KOPT-K1 (cell line): Measurements from ENCODE around the gene BRME1.

Experiments
- H3K27ac ChIP-seq: fragments of 200-600 bp; sonication (generic); 2 replicates; pipeline ENCODE4 v1.5.1; 2016; ENCODE audit warnings: antibody characterized with exemption, mild to moderate bottlenecking, low read depth, low read length; ENCODE audit not compliant: poor library complexity, severe bottlenecking
- H3K36me3 ChIP-seq: fragments of 200-600 bp; sonication (generic); 2 replicates; pipeline ENCODE4 v1.5.1; 2017; ENCODE audit warnings: antibody characterized with exemption, mild to moderate bottlenecking, low read length, moderate library complexity; ENCODE audit not compliant: insufficient read depth
- H3K9me3 ChIP-seq: fragments of 200-600 bp; sonication (generic); 2 replicates; pipeline ENCODE4 v1.5.1; 2017; ENCODE audit warnings: antibody characterized with exemption, low read length, mild to moderate bottlenecking; ENCODE audit not compliant: insufficient read depth, poor library complexity, severe bottlenecking

The BRME1 gene

DNA sequence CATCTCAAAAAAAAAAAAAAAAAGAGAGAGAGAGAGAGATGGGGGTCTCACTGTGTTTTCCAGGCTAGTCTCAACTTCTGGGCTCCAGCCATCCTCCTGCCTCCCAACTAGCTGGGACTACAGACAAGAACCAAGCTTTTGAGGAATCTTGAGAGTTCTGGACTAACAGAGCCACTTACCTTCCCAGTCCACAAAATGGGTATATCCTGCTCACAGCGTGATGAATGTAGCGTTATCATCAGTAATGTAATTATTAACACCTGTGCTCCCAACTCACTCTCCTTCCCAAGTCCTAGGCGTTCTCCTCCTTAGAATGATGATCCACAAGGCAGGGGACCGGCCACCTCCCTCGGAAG, 33.6 kb downstream of the BRME1 start:
- no peaks in the 10 kb centered on the region for H3K36me3 ChIP-seq
- H3K27ac ChIP-seq = no peak overlapping the region
- no peaks in the 10 kb centered on the region for H3K9me3 ChIP-seq

DNA sequence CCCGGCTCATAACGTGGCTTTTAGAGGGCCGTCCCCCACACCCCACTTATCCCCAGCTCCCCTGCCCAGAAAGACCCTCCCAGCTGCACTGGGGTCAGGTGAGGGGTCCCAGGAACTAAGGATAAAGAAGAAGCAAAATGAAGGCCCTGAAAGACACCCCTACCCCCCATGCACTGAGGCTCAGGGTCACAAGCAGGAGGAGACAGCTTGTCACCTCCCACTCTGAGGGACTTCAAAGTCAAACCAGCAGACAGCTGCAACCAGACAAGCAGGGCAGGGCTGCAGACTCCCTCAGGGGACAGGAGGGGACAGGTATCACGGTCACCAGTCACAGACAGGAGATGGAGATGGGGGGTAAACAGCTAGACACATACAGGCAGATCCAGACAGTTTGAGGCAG, 35.0 kb downstream of the BRME1 start:
- no peak overlapping the region for H3K27ac ChIP-seq
- no peaks in the 10 kb centered on the region for H3K36me3 ChIP-seq
- no peaks in the 10 kb centered on the region for H3K9me3 ChIP-seq

DNA sequence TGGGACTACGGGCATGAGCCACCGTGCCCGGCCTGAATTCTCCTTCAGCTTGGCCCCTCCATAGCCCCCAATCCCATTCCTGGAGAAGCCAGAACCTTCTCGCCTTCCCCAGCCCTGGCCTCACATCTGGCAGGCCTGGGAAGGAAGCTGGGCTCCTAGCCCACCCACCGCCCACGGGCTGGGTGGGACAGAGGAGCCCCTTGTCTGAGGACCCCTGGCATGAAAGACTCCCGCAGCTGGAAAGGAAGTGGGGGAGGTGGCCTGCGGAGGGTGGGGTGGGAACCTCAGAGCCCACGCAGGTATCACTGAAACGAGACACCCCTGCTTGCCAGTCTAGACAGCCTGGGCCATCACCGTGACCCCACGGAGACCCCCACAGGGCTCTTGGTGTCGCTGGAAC, 36.6 kb downstream of the BRME1 start:
- H3K27ac ChIP-seq = no peak overlapping the region

DNA sequence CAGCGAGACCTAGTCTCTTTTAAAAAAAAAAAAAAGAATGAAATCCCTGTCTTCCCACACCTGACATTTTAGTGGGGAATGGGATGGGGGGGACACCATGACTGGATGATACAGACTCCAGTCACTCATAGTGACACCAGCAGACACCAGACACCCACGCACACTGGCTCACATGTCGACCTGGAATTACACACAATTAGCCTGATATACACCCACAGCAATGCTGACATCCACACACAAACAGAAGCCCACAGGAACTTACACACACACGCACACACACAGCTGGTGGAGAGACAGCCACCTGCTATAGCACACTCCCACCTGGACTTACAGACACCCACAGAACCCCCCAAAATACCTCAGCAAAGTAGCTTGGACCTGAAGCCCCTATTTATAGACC, 37.3 kb downstream of the BRME1 start:
- no peaks in the 10 kb centered on the region for H3K36me3 ChIP-seq
- H3K9me3 ChIP-seq = no peaks in the 10 kb centered on the region
- H3K27ac ChIP-seq = no peak overlapping the region

More for the DNA sequence above, 36.6 kb downstream of the BRME1 start:
- H3K36me3 ChIP-seq = no peaks in the 10 kb centered on the region
- H3K9me3 ChIP-seq = no peaks in the 10 kb centered on the region

DNA sequence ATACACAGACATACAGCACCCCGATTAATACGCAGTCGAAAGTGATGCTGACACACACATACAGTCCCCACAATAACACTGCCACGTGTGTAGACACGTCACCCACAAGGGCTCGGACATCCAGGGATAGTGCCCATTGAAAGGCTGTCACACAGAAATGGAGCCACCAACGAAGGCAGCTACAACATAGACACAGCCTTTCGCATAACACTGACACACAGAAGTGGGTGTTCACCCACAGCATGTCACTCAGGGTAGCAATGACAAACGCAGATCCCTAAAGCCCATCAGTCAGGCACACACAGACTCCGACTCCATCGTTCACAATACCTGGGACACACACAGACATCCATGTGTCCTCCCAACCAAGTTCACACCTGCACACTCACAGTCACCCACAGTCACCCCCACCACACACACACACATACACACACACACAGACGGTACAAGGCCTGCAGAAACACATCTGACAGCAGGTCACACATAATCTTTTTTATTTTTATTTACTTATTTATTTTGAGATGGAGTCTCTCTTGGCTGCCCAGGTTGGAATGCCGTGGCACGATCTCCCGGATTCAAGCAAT, 39.4 kb downstream of the BRME1 start:
- H3K36me3 ChIP-seq = no peaks in the 10 kb centered on the region
- no peaks in the 10 kb centered on the region for H3K9me3 ChIP-seq
- peak overlapping the region; percentile 56 for H3K27ac ChIP-seq

DNA sequence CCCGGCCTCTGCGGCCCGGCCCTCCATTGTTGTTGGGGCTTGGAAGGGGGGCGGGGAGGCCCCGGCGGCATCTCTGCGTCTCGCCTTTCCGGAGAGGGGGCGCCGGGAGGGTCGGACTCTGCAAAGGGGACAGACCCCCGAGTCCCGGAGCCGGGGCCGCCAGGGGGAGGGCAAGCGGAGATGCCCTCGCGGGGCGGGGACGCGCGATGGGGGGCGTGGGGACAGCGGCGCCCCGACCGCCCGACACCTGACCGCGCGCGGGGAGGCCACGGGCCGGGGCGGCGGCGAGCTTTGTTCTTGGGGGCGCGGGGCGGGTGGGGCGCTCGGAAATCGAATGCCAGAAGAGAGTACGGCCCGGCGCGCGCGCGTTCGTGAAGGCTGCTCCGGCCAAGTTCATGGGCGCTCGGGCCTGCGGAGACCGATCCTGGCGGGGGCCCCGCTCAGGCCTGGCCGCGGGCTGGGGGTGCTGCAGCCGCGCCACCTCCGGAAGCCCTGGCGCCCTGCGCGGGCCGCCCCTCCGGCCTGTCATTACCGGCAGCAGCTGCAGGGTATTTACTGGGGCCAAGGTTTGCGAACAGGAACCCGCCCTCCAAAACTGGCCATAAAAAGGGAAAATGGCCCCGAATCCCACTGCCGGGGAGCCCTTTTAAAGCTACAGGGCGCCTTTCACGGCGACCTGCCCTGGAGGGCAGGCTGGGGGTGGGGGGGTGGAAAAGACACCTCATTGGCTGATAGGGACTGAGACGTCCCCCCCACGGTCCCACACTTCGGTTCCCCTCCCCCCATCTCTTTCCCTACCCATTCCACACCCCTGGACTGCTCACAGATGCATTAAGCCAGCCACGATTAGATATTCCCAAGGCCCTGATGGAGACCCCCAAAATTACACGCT, 40.1 kb downstream of the BRME1 start:
- no peaks in the 10 kb centered on the region for H3K9me3 ChIP-seq
- H3K36me3 ChIP-seq = no peaks in the 10 kb centered on the region
- H3K27ac ChIP-seq = peak overlapping the region; percentile 56

DNA sequence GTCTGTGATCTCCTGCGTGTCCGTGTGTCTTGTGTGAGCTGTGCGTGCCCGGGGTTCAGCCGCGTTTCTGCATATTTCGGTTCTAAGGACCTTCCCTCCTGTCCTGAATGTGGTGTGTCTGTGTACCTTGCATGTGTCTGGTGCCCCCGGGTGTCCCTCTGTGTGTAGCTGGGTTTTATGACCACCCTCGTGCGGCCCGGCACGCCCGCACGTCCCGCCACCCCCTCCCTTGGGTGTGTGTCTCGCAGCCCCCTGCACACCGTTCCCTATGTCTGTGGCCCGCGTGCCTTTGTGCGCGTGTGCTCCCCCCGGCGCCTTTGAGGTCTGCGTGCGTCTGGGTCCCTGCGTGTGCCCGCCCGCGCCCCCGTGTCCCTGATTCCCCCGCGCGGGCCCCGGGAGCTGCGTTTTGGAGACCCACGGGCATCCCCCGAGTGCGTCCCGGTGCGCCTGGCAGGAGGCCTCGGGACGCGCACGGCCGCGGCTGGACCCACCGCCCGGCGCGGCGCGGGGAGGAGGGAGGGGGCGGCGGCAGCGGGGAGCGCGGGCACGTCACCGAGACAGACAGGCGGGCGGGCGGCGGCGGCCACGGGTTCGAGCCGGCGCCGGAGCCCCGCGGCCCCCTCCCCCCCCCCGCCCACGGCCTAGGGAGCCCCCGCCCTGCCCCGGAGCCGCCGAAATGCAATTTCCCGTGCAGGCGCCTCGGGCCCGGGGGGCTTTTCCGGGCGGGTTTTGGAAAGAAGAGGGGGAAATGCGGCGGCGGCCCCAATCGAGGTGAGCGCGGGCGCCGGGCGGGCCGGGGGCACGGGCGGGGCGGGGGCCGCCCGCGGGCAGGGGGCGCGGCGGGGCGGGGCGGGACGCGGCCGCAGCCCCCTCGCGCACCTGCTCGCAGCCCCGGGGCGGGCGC, 41.0 kb downstream of the BRME1 start:
- H3K36me3 ChIP-seq = no peaks in the 10 kb centered on the region
- H3K9me3 ChIP-seq = no peaks in the 10 kb centered on the region
- no peak overlapping the region for H3K27ac ChIP-seq

DNA sequence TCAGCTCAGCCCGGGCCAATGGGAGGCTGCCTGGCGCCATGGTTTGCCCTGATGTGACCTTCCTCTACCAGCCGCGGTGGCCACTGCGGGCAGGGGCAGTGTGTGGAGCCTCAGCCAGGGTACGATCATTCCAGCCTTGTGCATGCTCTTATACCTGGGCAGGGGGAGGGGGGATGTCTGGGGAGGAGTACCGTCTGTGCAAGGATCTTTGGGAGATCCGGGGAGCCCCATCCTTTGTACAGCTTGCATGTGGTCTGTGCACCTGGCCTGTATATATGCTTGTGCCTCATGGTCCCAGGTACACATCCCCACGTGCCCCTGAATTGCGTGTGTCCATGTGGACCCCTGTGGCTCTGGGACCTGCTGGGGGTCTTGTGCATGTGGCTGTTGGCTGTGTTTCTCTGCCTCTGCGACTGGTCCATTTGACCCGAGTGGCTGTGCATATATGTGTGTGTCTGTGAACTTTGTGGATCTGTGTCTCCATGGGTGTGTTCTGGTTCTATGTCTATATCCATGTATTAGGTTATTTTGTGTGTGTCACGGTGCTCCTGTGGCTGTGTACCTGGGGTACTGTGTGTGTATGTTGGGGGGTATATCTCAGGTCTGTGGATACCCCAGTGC, 41.8 kb downstream of the BRME1 start:
- H3K27ac ChIP-seq = no peak overlapping the region
- no peaks in the 10 kb centered on the region for H3K9me3 ChIP-seq
- no peaks in the 10 kb centered on the region for H3K36me3 ChIP-seq

DNA sequence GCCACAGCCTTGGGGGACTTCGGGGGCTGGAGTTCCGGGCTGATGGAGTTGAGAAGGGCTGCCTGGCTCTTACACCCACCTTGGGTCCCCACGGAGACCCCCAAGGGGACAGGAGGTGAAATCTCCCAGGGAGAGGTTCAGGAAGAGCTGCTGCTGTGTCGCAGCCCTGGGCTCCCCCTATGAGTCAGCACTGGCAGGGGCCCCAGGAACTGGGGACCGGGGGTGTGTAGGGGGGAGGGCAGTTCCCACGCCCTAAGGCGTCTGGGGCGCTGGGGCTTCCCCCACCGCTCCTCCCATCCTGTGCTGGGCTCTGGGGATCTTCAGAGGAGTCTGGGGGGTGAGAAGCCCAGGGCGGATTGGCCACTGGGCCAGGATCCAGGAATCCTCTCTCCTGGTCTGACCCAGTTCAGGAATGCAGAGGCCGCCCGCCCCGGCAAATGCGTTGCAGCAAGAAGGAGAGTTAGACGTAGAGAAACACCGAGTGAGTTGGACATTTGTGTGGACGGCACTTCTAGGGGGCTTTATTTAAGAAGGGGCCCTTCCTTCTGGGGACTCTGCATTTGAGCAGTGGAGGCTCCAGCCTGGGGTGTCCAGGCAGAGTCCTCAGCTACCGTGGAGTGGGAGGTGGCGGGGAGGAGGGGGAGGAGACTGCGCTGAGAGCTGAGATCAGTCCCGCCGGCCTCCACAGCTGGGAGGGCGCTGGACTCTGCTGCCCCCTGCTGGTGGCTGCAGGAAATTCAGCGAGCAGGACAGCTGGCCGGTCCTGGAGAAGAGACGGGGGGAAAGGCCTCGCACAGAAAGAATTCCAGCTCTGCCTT, 44.0 kb downstream of the BRME1 start:
- Histone ChIP-seq H3K36me3 (no peaks in the 10 kb centered on the region), H3K9me3 (no peaks in the 10 kb centered on the region), H3K27ac (peak overlapping the region; percentile 19)

DNA sequence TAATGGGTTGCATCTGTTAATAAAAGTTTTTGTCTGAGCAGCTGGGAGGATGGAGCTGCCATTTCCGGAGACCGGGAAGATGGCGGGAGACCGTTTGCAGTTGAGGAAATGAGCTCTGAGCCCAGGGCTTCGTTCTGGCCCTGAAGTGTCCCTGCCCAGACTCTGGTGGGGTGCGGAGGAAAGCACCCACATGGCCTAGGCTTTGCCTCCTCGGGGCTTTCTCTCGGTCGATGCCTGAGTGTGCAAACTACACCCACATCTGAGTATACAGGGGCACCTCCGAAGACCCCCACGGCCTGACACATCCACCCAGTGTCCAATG, 44.6 kb downstream of the BRME1 start:
- no peaks in the 10 kb centered on the region for H3K9me3 ChIP-seq
- H3K36me3 ChIP-seq = no peaks in the 10 kb centered on the region
- H3K27ac ChIP-seq = peak overlapping the region; percentile 19

DNA sequence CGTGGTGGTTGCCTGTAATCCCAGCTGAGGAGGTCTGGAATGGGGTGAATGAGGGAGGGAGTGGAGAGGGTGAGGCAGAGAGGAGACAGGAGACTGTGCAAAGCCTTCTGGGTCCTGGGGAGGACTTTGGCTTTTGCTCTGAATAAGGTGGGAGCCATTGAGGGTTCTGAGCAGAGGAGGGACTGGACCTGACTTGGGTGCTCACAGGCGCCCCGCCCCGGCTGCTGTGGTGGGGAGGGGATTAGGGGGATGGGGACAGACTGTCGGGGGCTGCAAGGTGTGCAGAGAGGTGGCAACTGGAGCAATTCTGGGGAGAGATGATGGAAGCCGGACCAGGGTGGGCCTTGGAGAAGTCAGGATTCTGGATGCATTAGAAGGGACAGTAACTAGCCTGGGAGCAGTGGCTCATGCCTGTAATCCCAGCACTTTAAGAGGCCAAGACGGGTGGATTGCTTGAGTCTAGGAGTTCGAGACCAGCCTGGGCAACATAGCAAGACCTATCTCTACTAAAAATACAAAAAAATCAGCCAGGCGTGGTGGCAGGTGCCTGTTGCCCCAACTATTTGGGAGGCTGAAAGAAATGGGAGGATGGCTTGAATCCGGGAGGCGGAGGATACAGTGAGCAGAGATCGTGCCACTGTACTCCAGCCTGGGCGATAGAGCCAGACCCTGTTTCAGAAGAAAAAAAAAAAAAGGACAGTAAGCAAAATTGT, 45.1 kb downstream of the BRME1 start:
- H3K27ac ChIP-seq = no peak overlapping the region

DNA sequence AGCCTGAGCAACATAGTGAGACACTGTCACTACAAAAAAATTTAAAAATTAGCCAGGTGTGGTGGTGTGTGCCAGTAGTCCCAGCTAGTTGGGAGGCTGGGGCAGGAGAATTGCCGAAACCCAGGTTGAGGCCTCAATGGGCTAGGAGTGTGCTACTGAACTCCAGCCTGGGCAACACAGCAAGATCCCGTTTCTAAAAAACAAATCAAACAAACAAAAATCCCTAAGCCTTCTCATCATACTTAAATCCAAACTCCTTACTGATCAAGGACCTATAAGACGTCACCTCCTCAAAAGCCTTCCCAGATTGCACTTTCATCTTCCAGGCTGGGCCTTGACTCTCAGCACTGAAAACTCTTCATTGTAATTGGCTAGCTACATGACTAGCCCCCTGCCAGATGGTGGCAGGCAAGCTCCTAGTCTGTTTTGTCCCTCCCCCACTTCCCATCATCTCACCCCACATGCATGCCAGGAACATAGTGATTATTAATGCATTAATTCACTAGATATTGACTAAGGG, 46.5 kb downstream of the BRME1 start:
- no peak overlapping the region for H3K27ac ChIP-seq
- H3K36me3 ChIP-seq = no peaks in the 10 kb centered on the region
- H3K9me3 ChIP-seq = no peaks in the 10 kb centered on the region

More for the DNA sequence above, 45.1 kb downstream of the BRME1 start:
- Histone ChIP-seq H3K36me3 (no peaks in the 10 kb centered on the region), H3K9me3 (no peaks in the 10 kb centered on the region)

DNA sequence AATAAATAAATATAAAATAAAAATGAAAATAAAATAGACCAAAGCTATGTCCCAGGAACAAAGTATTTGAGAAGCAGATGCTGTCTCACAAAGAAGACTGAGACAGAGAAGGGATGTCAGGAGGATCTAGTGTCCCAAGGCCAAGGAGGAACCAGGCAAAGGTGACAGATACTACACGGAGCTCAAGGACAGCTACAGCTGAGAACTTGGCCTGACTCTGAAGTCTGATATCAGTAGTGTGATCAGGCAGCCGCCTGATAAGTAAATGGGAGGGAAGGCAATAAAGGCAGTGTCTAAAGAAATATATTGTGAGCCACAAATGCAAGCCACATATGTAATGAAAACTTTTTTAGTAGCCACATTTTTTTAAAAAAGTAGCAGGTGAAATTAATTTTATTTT, 49.4 kb downstream of the BRME1 start:
- no peak overlapping the region for H3K27ac ChIP-seq
- no peaks in the 10 kb centered on the region for H3K9me3 ChIP-seq
- no peaks in the 10 kb centered on the region for H3K36me3 ChIP-seq
